CD4-positive, alpha-beta T cell treated with Interleukin-4 for 1 hour (primary cell): Measurements from ENCODE around the gene NOP10.
A peak's percentile ranks its signal among the peaks of the same experiment; 100 is the strongest.
"Not testable (repeated sequence)": the region's sequence is repeated elsewhere in the genome, so short reads cannot be mapped to it uniquely, and the experiment has no call there.

Experiments used
- DNase-seq, 2 donors: peaks; one replicate each; pipeline ENCODE4 v3.0.0-alpha.2; 2020 to 2022

NOP10 gene

DNA sequence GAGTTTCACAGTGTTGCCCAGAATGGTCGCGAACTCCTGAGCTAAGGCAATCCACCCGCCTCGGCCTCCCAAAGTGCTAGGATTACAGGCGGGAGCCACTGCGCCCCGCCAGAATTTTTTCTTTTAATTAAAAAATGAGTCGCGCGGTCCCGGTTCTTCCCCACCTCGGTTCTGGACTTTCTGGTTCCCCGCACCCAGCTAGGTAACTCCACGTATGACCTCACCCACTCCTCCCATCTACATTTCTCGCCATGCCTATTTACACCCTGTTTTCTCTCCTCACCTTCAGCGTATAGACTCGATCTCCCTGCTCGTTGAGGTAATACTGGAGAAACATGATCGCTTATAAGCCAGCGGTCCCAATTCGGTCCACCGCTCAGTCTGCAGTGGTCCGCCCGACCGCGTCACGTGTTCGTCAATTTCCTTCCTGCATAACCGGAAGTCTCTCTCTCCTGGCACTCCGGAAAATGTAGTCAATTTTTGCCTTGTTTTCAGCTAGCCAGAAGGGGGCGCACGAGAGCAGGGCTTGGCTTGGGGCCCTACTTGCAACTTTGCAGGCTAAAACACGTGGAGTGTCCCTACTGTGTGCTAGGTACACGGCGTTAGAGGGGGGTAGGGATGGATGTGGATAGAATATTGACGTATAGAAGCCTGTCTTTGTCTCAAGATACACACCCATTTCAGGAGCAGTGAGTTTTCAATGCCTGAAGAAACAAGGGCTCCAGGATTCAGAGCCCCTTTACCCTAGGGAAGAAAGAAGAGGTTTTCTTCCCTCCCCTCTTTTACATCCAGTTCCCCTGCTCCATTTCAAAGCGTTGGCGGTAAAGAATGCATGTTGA is at the start of gene NOP10, which contains the start of gene NUTM1:
TSS of gene NOP10 (minus strand) at position 400 of the 839 bp plus-strand sequence. CDS start at position 337, 63 bp downstream.
TSS of gene NUTM1 (plus strand) at position 579 of the 839 bp plus-strand sequence. CDS start 382 bp downstream, outside the sequence.
- peak; percentile 93 to 95 for DNase-seq

- DNase-seq: not testable (repeated sequence)
Measured at GRCh38 chr15:34389594-34390086, 46.7 kb upstream of the NOP10 start.

DNA sequence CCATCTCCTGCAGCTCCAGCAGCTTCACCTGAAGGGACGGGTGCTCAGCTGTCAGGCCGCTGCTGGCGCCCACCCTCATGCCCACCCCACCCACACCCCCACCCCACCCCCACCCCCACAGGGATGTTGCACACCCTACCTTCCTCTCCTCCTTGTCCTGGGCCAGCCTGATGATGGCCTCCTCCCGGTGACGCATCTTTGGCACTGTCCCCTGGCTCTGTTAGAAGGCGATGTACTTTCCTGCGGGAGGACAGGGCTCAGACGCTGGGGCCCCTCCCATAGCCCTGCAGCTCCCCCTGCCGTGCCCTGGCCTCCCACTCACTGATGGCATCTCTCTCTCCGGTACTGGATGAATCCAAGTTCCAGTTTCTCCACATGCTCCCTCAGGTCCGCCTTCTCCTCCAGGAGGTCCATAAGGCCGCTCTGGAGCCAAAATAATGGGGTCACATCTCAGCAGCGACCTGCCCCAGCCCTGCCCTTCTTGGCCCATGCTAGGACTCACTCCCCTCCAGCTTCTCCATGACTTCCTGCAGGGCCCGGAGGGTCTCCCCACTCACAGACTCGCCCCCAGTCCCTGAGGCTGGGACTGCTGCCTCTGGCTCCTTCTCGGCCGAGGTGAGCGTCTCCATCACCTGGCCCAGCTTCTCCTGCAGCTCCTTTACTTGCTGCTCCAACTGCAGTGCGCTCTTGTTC is 39.0 kb upstream of the NOP10 start:
- not testable (repeated sequence) for DNase-seq

GRCh38 chr15:34380491-34380890 is 37.6 kb upstream of the NOP10 start:
- DNase-seq: not testable (repeated sequence)

DNA sequence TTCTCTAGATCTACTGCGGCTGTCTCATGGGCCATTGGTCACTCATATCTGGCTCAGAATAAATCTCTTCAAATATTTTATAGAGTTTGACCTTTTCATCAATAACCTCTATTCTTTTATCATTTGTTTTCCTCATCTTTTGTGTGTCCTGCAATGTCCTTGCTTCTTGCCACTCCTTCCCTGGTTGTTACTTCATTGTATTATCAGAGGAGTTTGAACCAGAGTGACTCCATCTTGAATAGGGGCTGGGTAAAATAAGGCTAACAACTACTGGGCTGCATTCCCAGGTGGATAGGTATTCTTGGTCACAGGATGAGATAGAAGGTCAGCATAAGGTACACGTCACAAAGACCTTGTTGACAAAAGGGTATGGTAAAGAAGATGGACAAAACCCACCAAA is 33.9 kb upstream of the NOP10 start:
- no peak for DNase-seq

GRCh38 chr15:34375541-34375940 is 32.6 kb upstream of the NOP10 start:
- not testable (repeated sequence) for DNase-seq

DNA sequence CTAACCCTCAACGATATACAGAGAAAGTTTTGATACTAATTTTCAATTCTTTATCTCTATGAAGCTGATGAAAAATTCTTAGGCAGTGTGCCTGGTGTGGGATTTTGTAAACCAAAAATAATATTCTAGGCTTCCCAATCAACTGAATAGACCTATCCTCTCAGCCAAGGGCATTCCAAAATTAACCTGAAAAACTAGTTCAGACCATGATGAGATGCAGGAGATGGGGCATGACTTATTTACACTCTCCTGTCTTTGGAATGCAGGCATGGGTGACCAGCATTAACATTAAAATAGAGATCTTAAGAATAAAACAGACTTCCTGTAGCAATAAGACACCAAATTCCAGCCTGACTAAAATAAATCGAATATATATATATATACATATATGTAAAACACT is 31.9 kb upstream of the NOP10 start:
- no peak for DNase-seq

GRCh38 chr15:34373951-34374350 is 31.0 kb upstream of the NOP10 start:
- DNase-seq: no peak

DNA sequence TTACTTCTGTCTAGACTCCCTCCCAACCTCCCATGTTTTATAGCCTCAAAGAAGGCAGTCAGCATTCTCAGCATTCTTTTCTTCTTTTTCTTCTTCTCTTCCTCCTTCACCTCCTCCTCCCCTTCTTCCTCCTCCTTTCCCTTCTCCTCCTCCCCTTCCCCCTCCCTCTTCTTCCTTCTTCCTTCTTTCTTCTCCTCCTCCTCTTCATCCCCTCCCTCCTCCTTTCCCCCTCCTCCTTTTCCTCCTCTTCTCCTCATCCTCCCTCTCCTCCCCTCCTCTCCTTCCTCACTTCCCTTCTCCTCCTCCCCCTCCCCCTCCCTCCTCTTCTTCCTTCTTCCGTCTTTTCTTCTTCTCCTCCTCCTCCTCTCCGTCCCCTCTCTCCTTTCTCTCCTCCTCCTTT is 27.7 kb upstream of the NOP10 start:
- no peak for DNase-seq

DNA sequence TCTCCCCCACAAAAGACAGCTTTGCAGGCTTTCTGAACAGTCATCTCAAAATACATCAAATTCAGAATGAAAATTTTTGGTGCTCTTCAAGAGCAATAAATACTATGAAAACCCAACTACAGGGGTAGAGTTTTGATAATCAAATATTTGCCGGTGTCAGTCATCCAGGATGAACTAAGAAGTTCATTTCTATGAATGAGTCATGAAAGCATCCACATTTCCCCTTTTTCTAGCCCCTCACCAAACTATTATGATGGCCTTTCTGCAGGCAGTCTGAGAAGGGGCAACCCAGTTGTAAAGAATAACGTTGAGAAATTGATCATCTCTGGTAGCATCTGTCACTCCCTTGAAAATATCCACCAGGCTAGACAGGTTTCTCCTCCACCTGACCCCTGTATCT is 27.2 kb upstream of the NOP10 start:
- DNase-seq: no peak

DNA sequence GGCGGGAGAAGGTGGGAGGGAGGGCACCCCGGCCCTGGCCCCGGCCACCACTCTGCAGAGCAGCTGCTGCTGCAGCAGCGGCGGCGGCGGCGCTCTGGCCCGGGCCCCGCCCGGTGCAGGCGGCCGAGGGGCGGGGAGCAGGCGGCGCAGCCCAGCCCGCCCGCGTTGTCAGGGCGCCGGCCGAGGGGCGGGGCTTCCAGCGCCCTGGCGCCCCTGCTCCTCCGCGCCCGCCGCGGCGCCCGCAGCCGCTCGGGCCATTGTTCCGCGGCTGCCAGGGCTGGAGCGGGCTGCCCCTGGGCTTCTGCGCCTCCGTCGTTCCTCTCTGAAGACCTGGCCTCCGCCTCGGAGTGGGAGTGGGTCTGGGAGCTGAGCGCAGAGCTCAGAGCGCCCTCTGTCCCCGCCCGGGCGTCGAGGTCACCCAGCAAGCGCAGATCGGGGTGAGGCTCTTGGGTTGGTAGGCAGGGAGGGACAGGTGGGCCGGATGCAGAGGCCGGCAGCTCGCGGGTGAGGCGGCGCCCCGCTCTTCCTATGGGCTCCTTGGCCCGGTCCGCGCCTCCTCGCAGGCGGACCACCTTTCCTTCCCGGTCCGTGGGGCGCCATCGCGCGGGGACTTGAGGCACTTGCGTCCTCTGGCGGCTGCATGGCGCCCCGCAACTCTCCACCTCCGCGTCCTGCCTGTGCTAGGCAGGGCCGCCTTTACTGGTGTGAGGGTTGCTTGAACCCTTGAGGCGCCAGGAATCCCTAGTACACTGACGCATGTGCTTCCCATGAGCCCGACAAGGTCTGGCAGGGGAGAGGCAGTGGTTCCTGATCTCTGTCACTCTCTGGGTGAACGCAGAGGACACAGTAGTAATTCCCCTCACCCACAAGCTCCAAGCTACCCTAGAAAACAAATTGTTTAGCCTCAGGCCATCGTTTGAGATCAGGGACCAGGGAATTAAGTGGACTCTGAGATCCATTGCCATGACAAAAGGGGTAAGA is 24.5 kb upstream of the NOP10 start, which contains the start of gene LPCAT4:
TSS of gene LPCAT4 (minus strand) at position 96 of the 981 bp plus-strand sequence. CDS start 96 bp downstream, outside the sequence.
- DNase-seq: peak; percentile 91

- DNase-seq: peak in 1 of 2 donors; percentile 54
Measured at GRCh38 chr15:34366271-34367065, 23.5 kb upstream of the NOP10 start.

DNA sequence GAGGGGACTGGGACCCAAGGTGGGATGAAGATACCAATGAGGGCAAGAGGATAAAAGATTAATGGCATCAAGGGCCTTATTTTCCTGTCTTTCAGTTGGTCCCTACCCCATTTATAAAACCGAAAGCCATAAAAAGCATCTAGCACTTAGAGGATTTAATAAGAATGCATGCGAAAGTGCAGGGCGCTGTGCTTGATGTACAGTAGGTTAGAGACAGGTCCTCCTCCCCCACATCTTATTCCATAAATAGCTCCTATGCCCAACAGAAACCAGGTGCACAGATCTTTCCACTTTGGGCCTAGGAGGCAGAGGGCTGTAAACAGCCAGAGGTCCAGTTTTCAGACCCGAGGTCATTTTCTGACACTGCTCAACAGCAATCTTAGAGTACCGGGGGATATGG is 22.9 kb upstream of the NOP10 start:
- no peak for DNase-seq

DNA sequence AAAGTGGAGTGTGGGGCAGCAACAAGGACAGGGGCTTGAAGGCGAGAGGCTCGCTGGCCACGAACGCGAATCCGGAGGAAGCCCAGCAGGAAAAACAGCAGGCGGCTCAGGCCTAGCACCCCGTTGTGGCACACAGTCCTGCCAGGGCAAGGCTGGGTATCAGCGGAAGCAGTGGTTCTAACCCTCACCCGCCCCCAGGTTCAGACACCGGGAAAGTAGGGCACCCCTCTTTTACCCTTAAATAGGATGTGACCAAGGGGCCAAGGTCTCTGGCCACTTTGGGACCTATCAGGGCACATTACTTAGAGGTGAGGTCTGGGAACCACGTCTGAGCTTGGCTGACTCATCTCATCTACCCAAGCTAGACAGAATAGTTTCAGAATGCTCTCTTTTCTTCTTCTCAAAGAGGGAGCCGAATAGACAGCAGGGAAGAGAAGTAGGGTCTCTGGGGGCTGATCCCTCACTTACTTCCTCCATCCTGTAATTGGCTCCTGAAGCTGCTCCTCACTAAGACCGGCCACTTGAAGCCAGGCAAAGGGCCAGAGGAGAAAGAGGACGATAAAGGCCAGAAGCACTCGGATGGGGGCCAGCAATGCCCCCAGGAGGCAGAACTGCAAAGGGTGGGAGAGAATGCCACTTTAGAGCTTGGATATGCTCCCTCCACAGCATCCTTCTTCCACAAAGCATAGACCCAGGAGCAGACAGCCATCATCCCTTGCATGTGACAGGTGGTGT is 22.3 kb upstream of the NOP10 start:
- peak in 1 of 2 donors; percentile 14 for DNase-seq

GRCh38 chr15:34364041-34364440 is 21.1 kb upstream of the NOP10 start:
- DNase-seq: no peak

GRCh38 chr15:34362047-34362773 is 19.3 kb upstream of the NOP10 start:
- no peak for DNase-seq

DNA sequence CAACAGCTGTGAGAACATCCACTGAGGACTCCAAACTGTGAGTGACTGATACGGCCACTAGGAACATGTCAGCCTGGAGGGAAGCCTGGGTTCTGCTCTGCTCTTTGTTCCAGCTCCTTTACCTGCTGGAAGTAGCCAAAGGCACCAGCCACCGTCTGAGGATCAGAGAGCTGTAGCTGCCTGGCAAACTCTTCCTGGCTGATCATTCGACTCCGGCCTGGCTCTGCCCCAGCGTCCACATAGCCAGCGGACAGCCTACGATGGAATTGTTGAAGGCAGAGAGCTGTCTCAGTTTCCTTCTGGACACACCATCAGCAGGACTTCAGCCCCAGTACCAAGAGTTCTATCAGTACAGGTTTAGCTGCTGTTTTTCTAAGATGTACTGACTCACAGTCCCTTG is 18.3 kb upstream of the NOP10 start:
- no peak for DNase-seq

DNA sequence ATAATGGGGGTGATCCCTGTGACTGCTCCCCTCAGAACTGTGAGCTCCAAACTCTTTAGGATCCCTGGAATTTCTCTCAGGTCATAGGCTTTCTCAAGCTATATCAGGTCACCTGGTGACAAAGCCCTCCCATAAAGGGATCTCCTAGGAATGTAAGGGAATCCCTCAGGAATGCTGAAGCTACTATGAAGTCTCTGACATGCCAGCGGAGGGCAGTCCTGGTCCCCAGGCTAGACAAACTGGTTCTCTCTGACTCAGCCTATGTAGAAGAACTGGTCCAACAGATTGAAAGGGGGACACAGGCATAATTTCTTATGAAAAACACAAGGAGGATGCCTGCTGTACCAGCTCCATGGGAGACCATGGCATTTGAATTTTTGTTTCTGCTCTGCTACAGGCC is 17.4 kb upstream of the NOP10 start:
- no peak for DNase-seq

- no peak for DNase-seq
Measured at GRCh38 chr15:34359416-34359815, 16.5 kb upstream of the NOP10 start.

- DNase-seq: no peak
Measured at GRCh38 chr15:34358948-34359347, 16.0 kb upstream of the NOP10 start.
